ENCODE results near the gene SCAF1. TPM values are rescaled to one million over a fixed set of nuclear protein-coding genes. Genes with fewer than 3 reads are reported as not detected.

Gene SCAF1
- total RNA-seq, 2 donors from 2014 or later = 47.9 to 80.8 TPM

DNA sequence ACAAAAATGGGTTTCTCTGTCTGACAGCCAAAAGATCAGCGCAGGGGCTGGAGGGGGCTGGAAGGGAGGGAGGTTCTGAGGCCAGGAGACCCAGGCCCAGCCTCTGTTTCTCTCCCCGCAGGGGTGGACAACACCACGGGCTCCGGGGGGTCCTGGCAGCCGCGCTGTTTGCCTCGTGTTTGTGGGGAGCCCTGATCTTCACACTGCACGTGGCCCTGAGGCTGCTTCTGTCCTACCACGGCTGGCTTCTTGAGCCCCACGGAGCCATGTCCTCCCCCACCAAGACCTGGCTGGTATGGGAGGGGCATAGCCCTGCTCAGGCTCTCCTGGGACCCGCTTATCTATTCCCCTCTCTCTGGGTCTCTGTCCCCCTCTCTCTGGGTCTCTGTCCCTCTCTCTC, 58.6 kb downstream of the SCAF1 start:
- Histone ChIP-seq H3K27ac (no peak overlapping the region), H3K4me1 (replicated peaks) (no peaks in the 10 kb centered on the region), H3K27me3 (replicated peaks; ENCODE audit: insufficient read depth) (no peaks in the 10 kb centered on the region), H3K36me3 (no peaks in the 10 kb centered on the region), H3K4me3 (no peak overlapping the region), H3K9me3 (no peaks in the 10 kb centered on the region)
- TF ChIP-seq, protein P1, sequence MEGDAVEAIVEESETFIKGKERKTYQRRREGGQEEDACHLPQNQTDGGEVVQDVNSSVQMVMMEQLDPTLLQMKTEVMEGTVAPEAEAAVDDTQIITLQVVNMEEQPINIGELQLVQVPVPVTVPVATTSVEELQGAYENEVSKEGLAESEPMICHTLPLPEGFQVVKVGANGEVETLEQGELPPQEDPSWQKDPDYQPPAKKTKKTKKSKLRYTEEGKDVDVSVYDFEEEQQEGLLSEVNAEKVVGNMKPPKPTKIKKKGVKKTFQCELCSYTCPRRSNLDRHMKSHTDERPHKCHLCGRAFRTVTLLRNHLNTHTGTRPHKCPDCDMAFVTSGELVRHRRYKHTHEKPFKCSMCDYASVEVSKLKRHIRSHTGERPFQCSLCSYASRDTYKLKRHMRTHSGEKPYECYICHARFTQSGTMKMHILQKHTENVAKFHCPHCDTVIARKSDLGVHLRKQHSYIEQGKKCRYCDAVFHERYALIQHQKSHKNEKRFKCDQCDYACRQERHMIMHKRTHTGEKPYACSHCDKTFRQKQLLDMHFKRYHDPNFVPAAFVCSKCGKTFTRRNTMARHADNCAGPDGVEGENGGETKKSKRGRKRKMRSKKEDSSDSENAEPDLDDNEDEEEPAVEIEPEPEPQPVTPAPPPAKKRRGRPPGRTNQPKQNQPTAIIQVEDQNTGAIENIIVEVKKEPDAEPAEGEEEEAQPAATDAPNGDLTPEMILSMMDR (IDR thresholded peaks at IDR 0.05) = no peak
- no peak for TF ChIP-seq POLR2AphosphoS5 (IDR thresholded peaks at IDR 0.05)
- TF ChIP-seq POLR2A (IDR thresholded peaks at IDR 0.05) = no peak
- intact Hi-C loops (cut with DNase I) = no loop called here
- DNase-seq (ENCODE audit: low spot score) = no peak
- 75% methylated on average over 11 of the region's 11 CpGs for WGBS

DNA sequence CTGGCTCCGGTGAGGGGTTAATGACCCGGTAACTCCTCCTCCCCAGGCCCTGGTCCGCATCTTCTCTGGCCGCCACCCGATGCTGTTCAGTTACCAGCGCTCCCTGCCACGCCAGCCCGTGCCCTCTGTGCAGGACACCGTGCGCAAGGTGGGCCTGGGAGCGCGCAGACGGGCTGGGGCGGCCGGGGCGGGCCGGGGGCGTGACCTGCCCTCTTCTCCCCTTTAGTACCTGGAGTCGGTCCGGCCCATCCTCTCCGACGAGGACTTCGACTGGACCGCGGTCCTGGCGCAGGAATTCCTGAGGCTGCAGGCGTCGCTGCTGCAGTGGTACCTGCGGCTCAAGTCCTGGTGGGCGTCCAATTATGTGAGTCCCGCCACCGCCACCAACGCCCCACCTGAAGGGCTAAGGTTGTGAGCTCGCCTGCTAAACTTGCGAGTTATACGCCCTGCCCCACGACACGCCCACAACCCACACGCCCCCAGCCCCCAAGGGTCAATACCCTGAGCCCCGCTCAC, 59.3 kb downstream of the SCAF1 start:
- Histone ChIP-seq H3K4me1 (replicated peaks) (no peaks in the 10 kb centered on the region), H3K36me3 (no peaks in the 10 kb centered on the region), H3K4me3 (no peak overlapping the region), H3K27ac (no peak overlapping the region), H3K27me3 (replicated peaks; ENCODE audit: insufficient read depth) (no peaks in the 10 kb centered on the region), H3K9me3 (no peaks in the 10 kb centered on the region)
- 67% methylated on average over 40 of the region's 40 CpGs for WGBS
- DNase-seq (ENCODE audit: low spot score) = no peak
- TF ChIP-seq, protein P1 (IDR thresholded peaks at IDR 0.05) = no peak
- TF ChIP-seq POLR2A (IDR thresholded peaks at IDR 0.05) = no peak
- no peak for TF ChIP-seq POLR2AphosphoS5 (IDR thresholded peaks at IDR 0.05)
- intact Hi-C loops (cut with DNase I) = no loop called here

DNA sequence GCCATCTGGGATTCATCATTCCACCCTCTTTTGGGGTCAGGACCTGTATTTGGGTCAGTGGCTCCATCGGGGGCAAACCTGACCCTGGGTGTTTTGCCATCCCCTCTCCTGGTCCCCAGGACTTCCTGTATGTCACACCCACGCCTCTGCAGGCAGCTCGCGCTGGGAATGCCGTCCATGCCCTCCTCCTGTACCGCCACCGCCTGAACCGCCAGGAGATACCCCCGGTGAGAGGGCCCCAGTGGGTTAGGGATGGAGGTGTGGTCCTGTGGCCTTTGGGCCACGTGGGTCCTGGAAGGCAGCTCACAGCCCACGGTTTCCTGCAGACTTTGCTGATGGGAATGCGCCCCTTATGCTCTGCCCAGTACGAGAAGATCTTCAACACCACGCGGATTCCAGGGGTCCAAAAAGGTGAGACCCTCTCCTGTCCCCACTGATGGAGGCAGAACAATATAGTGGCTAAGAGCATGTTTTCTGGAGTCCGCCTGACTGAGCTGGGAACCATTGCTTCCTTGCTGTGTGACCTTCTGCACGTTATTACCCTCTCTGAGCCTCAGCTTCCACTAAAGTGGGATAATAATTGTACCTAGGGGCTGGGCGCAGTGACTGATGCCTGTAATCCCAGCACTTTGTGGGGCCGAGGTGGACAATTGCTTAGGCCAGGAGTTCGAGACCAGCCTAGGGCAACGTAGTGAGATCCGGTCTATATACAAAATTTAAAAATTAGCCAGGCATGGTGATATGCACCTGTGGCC, 63.1 kb downstream of the SCAF1 start:
- intact Hi-C loops (cut with DNase I) = no loop called here
- H3K27ac ChIP-seq = no peak overlapping the region
- H3K36me3 ChIP-seq = no peaks in the 10 kb centered on the region
- H3K27me3 ChIP-seq (replicated peaks; ENCODE audit: insufficient read depth) = no peaks in the 10 kb centered on the region
- no peaks in the 10 kb centered on the region for H3K9me3 ChIP-seq
- WGBS = 93% methylated on average over 22 of the region's 22 CpGs
- H3K4me1 ChIP-seq (replicated peaks) = no peaks in the 10 kb centered on the region
- TF ChIP-seq POLR2AphosphoS5 (IDR thresholded peaks at IDR 0.05) (no peak), POLR2A (IDR thresholded peaks at IDR 0.05) (no peak)
- TF ChIP-seq, protein P1 (IDR thresholded peaks at IDR 0.05) = no peak
- DNase-seq (ENCODE audit: low spot score) = no peak
- H3K4me3 ChIP-seq = no peak overlapping the region

DNA sequence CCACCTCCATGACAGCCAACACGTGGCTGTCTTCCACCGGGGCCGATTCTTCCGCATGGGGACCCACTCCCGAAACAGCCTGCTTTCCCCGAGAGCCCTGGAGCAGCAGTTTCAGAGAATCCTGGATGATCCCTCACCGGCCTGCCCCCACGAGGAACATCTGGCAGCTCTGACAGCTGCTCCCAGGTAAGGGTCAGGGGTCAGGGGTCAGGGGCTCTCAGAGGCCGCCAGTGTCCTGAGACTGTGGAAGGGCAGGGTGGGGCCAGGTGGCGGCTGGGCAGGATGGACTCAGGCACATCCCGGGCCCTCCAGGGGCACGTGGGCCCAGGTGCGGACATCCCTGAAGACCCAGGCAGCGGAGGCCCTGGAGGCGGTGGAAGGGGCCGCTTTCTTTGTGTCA, 63.9 kb downstream of the SCAF1 start:
- intact Hi-C loops (cut with DNase I) = no loop called here
- Histone ChIP-seq H3K4me1 (replicated peaks) (no peaks in the 10 kb centered on the region), H3K36me3 (no peaks in the 10 kb centered on the region), H3K9me3 (no peaks in the 10 kb centered on the region), H3K4me3 (no peak overlapping the region), H3K27me3 (replicated peaks; ENCODE audit: insufficient read depth) (no peaks in the 10 kb centered on the region), H3K27ac (no peak overlapping the region)
- TF ChIP-seq, protein P1 (IDR thresholded peaks at IDR 0.05) = no peak
- TF ChIP-seq POLR2A (IDR thresholded peaks at IDR 0.05) = no peak
- TF ChIP-seq POLR2AphosphoS5 (IDR thresholded peaks at IDR 0.05) = no peak
- no peak for DNase-seq (ENCODE audit: low spot score)
- 90% methylated on average over 16 of the region's 16 CpGs for WGBS

Small RNA genes within 50 kb of the gene (microRNA-seq; reads per million reads assigned to microRNA genes)
- gene MIR5088 = 0.34 reads per million

Small RNA genes within 50 kb of the gene (small RNA-seq; reads per million reads assigned to genes)
- gene MIR5088 = 0.09 to 0.20 reads per million in 2 donors

Other genes starting within 250 kb of the SCAF1 start
- gene PTH2, start 218.8 kb upstream of the SCAF1 start, total RNA-seq = not detected
- gene GFY, start 216.8 kb upstream of the SCAF1 start, total RNA-seq = not detected
- gene SLC17A7, start 200.7 kb upstream of the SCAF1 start, total RNA-seq = under 1 TPM; 0.09 to 0.40 TPM
- gene PIH1D1, start 190.4 kb upstream of the SCAF1 start, total RNA-seq = 100 to 1,000 TPM in 1 of 2 donors, 10 to 100 TPM in 1; 93.0 to 123 TPM
- gene ALDH16A1, start 189.0 kb upstream of the SCAF1 start, total RNA-seq = 10 to 100 TPM; 24.3 to 42.0 TPM
- 10 to 100 TPM in 1 of 2 donors, 1 to 10 TPM in 1; 2.9 to 10.7 TPM for gene FLT3LG, start 168.0 kb upstream of the SCAF1 start, total RNA-seq
- gene RPL13A, start 154.6 kb upstream of the SCAF1 start, total RNA-seq = 1,000 to 10,000 TPM; 2,414 to 3,956 TPM
- gene RPS11, start 145.8 kb upstream of the SCAF1 start, total RNA-seq = 1,000 to 10,000 TPM; 4,118 to 4,499 TPM
- 100 to 1,000 TPM; 140 to 153 TPM for gene FCGRT, start 129.5 kb upstream of the SCAF1 start, total RNA-seq
- gene RCN3, start 114.2 kb upstream of the SCAF1 start, total RNA-seq = 10 to 100 TPM in 1 of 2 donors, 1 to 10 TPM in 1; 2.5 to 14.5 TPM
- 10 to 100 TPM; 62.9 to 91.7 TPM for gene NOSIP, start 61.7 kb upstream of the SCAF1 start, total RNA-seq
- 10 to 100 TPM in 1 of 2 donors, 1 to 10 TPM in 1; 8.1 to 22.5 TPM for gene PRRG2, start 60.9 kb upstream of the SCAF1 start, total RNA-seq
- gene PRR12, start 51.0 kb upstream of the SCAF1 start, total RNA-seq = 10 to 100 TPM; 24.0 to 41.9 TPM
- 10 to 100 TPM; 59.1 to 72.3 TPM for gene RRAS, start 2.1 kb upstream of the SCAF1 start, total RNA-seq
- 10 to 100 TPM; 53.4 to 58.0 TPM for gene IRF3, start 23.6 kb downstream of the SCAF1 start, total RNA-seq
- gene BCL2L12, start 23.7 kb downstream of the SCAF1 start, total RNA-seq = 10 to 100 TPM; 11.6 to 11.7 TPM
- gene PRMT1, start 35.1 kb downstream of the SCAF1 start, total RNA-seq = 100 to 1,000 TPM; 142 to 300 TPM
- gene ADM5, start 47.4 kb downstream of the SCAF1 start, total RNA-seq = 1 to 10 TPM in 1 of 2 donors, under 1 TPM in 1; 0.68 to 6.1 TPM
- 1 to 10 TPM in 1 of 2 donors, under 1 TPM in 1; 0.96 to 5.5 TPM for gene CPT1C, start 48.9 kb downstream of the SCAF1 start, total RNA-seq
- 10 to 100 TPM in 1 of 2 donors, not detected in 1; 10.6 TPM for gene TSKS, start 121.1 kb downstream of the SCAF1 start, total RNA-seq
- gene AP2A1, start 124.8 kb downstream of the SCAF1 start, total RNA-seq = 100 to 1,000 TPM in 1 of 2 donors, 10 to 100 TPM in 1; 62.7 to 252 TPM
- 10 to 100 TPM; 39.2 to 45.4 TPM for gene FUZ, start 171.1 kb downstream of the SCAF1 start, total RNA-seq
- 100 to 1,000 TPM in 1 of 2 donors, 10 to 100 TPM in 1; 38.4 to 173 TPM for gene MED25, start 176.1 kb downstream of the SCAF1 start, total RNA-seq
- 100 to 1,000 TPM; 179 to 252 TPM for gene PTOV1, start 208.9 kb downstream of the SCAF1 start, total RNA-seq
- 100 to 1,000 TPM in 1 of 2 donors, 10 to 100 TPM in 1; 64.9 to 128 TPM for gene PNKP, start 225.4 kb downstream of the SCAF1 start, total RNA-seq
- 10 to 100 TPM; 27.6 to 30.2 TPM for gene AKT1S1, start 235.1 kb downstream of the SCAF1 start, total RNA-seq
- 10 to 100 TPM; 33.0 to 51.4 TPM for gene TBC1D17, start 235.5 kb downstream of the SCAF1 start, total RNA-seq

Measured in prostate gland (tissue), 2 donors.